Measurements from ENCODE around the gene LHX8.

LHX8 gene

DNA sequence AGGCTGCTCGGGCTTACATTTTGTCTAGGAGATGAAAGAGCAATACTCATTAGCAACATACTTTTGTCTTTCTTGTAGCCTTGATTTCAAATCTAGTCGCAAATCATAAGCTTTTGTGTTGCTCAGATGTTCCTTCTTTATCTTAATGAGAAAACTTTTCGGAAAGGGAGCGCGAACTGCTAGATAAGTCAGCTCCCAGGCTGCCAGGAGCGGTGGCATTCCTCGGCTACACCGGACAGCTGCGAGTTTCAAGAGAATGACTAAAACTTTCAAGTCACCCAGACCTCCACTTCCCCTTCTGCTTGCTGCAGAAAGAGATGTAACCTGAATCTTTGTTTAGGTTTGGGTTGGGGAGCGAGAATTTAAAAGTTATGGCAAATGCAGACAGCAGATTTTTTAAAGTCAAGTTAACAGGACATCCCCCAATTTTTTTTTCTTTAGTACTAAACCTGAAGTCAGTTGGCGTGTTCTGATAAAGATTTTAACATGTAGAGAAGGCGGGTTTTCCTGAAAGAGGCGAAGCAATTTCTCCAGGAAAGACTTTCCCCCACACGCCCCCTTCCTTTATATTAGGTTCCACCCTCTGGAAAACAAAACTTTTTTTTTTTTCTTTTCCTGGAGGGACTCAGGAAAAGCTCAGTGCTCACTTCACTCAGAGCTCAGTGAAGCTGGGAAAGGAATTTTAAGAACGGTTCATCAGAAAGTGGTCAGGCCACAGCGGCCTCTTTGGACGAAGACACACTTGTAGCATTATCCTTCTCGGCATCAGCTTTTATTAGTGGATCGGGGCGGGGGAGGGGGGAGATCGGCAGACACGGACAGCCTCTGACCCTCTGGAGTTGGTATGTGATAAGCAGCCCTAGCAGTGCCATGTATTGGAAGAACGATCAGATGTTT, at the start of gene LHX8:
Gene LHX8, plus strand, starts transcription at position 639 of the 897 bp plus-strand sequence. CDS start 2,227 bp downstream, outside the sequence.
- TF ChIP-seq NFRKB (IDR thresholded peaks at IDR 0.05) (no peak), ARNT (IDR thresholded peaks at IDR 0.05) (no peak), BHLHE40 (IDR thresholded peaks at IDR 0.05; ENCODE audit: borderline replicate concordance) (no peak), FOXK2 (IDR thresholded peaks at IDR 0.05) (no peak)
- ChIA-PET POLR2A (interaction anchor here (0.6 to 2.2 kb wide), 4 partner anchors 14 to 170 kb away, joined by 4 to 7 read pairs (median 6); no protein-coding TSS in a partner anchor), CTCF (interaction anchor here (0.6 kb wide), 1 partner anchor 362 kb away, joined by 6 read pairs; no protein-coding TSS in a partner anchor)
- peak; percentile 52 for DNase-seq (ENCODE audit: extremely low spot score)

DNA sequence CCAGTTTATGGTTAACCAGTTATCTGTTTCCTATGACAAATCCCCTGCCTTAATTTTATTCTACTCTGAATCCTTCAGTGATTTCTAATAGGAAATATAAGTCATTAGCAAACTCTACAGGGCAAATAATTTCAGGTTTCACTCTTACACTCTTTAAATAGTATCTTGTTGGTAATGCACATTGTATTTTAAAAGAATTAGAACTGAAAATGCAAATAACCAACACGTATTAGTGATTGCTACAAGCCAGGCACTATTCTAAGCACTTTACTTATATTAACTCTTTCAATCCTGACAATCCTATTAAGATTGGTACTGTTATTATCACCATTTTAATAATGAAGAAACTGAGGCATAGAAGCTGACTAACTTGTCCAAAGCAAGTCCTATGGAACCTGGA, 48.3 kb upstream of the LHX8 start:
- ChIA-PET CTCF (no interaction called here), POLR2A (no interaction called here)
- TF ChIP-seq FOXK2 (IDR thresholded peaks at IDR 0.05) (no peak), LEF1 (IDR thresholded peaks at IDR 0.05; ENCODE audit: borderline replicate concordance) (no peak), SP1 (IDR thresholded peaks at IDR 0.05) (no peak), TARDBP (IDR thresholded peaks at IDR 0.05) (no peak), BHLHE40 (IDR thresholded peaks at IDR 0.05; ENCODE audit: borderline replicate concordance) (no peak), ELF4 (IDR thresholded peaks at IDR 0.05) (no peak), CTBP1 (IDR thresholded peaks at IDR 0.05; ENCODE audit: borderline replicate concordance) (no peak), SUZ12 (IDR thresholded peaks at IDR 0.05) (no peak), NFRKB (IDR thresholded peaks at IDR 0.05) (no peak), FOXM1 (IDR thresholded peaks at IDR 0.05; ENCODE audit: borderline replicate concordance) (no peak), HDGF (IDR thresholded peaks at IDR 0.05; ENCODE audit: borderline replicate concordance) (no peak), ARNT (IDR thresholded peaks at IDR 0.05) (no peak), L3MBTL2 (conservative IDR thresholded peaks at IDR 0.05) (no peak), FOXA1 (IDR thresholded peaks at IDR 0.05) (no peak), ZNF384 (IDR thresholded peaks at IDR 0.05) (no peak)
- TF ChIP-seq, protein P1, sequence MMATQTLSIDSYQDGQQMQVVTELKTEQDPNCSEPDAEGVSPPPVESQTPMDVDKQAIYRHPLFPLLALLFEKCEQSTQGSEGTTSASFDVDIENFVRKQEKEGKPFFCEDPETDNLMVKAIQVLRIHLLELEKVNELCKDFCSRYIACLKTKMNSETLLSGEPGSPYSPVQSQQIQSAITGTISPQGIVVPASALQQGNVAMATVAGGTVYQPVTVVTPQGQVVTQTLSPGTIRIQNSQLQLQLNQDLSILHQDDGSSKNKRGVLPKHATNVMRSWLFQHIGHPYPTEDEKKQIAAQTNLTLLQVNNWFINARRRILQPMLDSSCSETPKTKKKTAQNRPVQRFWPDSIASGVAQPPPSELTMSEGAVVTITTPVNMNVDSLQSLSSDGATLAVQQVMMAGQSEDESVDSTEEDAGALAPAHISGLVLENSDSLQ (IDR thresholded peaks at IDR 0.05), result no peak
- DNase-seq (ENCODE audit: extremely low spot score), result no peak

DNA sequence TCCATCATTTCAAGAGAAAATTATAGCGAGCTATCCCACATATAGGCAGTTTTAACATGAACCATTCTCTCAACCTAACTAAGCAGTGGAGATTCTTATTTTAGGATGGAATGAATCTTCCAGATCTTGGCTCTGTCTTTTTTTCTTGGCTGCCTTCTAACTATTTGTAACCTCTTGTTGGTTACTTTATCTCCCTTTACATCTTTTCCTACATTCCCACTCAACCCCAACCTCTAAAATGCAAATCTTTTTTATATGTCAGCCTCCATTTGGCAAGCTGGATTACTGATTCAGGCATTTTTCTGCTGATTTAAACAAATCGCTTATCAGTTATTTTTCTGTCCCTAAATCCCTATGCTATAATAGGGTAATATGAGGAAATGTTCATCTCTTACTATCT, 46.9 kb upstream of the LHX8 start:
- POLR2A ChIA-PET, result no interaction called here
- no peak for TF ChIP-seq FOXA1 (IDR thresholded peaks at IDR 0.05)
- TF ChIP-seq FOXM1 (IDR thresholded peaks at IDR 0.05; ENCODE audit: borderline replicate concordance), result no peak
- no peak for TF ChIP-seq LEF1 (IDR thresholded peaks at IDR 0.05; ENCODE audit: borderline replicate concordance)
- TF ChIP-seq BHLHE40 (IDR thresholded peaks at IDR 0.05; ENCODE audit: borderline replicate concordance), result no peak
- no peak for TF ChIP-seq CTBP1 (IDR thresholded peaks at IDR 0.05; ENCODE audit: borderline replicate concordance)
- TF ChIP-seq FOXK2 (IDR thresholded peaks at IDR 0.05), result no peak
- TF ChIP-seq SUZ12 (IDR thresholded peaks at IDR 0.05), result no peak
- no peak for TF ChIP-seq ZNF384 (IDR thresholded peaks at IDR 0.05)
- no peak for TF ChIP-seq SP1 (IDR thresholded peaks at IDR 0.05)
- TF ChIP-seq ARNT (IDR thresholded peaks at IDR 0.05), result no peak
- no peak for TF ChIP-seq NFRKB (IDR thresholded peaks at IDR 0.05)
- TF ChIP-seq, protein P1 (IDR thresholded peaks at IDR 0.05), result no peak
- no peak for TF ChIP-seq L3MBTL2 (conservative IDR thresholded peaks at IDR 0.05)
- TF ChIP-seq HDGF (IDR thresholded peaks at IDR 0.05; ENCODE audit: borderline replicate concordance), result no peak
- TF ChIP-seq ELF4 (IDR thresholded peaks at IDR 0.05), result no peak

DNA sequence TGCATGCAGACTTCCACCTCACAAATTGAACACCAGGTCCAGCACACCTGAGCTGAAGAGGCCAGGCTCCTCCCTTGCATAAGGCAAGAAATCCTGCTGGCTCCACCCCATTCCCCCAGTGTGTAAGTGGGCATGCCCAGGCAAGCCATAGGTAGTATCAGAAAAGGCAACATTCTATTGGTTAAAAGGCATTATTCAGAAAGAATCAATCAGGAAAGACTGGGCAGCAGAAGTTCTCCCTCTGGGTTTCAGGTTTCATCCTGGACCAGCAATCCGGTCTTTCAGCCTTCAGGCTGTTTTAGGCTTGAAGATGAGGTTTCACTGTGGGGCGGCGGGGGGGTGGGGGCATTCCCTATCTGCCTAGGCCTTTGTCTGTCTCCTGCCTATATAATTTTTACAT, 42.0 kb upstream of the LHX8 start:
- ChIA-PET POLR2A (no interaction called here), CTCF (no interaction called here)
- TF ChIP-seq, protein P1 (IDR thresholded peaks at IDR 0.05), result no peak; the same call in 1 of the 2 replicates
- TF ChIP-seq L3MBTL2 (conservative IDR thresholded peaks at IDR 0.05) (no peak), TARDBP (IDR thresholded peaks at IDR 0.05) (no peak), HDGF (IDR thresholded peaks at IDR 0.05; ENCODE audit: borderline replicate concordance) (no peak), BHLHE40 (IDR thresholded peaks at IDR 0.05; ENCODE audit: borderline replicate concordance) (no peak), FOXA1 (IDR thresholded peaks at IDR 0.05) (no peak), ELF4 (IDR thresholded peaks at IDR 0.05) (no peak), NFRKB (IDR thresholded peaks at IDR 0.05) (no peak), CTBP1 (IDR thresholded peaks at IDR 0.05; ENCODE audit: borderline replicate concordance) (no peak), FOXM1 (IDR thresholded peaks at IDR 0.05; ENCODE audit: borderline replicate concordance) (no peak), FOXK2 (IDR thresholded peaks at IDR 0.05) (no peak), SUZ12 (IDR thresholded peaks at IDR 0.05) (no peak), LEF1 (IDR thresholded peaks at IDR 0.05; ENCODE audit: borderline replicate concordance) (no peak)
- DNase-seq (ENCODE audit: extremely low spot score), result no peak

More for the DNA sequence above, 46.9 kb upstream of the LHX8 start:
- CTCF ChIA-PET, result no interaction called here
- no peak for DNase-seq (ENCODE audit: extremely low spot score)

DNA sequence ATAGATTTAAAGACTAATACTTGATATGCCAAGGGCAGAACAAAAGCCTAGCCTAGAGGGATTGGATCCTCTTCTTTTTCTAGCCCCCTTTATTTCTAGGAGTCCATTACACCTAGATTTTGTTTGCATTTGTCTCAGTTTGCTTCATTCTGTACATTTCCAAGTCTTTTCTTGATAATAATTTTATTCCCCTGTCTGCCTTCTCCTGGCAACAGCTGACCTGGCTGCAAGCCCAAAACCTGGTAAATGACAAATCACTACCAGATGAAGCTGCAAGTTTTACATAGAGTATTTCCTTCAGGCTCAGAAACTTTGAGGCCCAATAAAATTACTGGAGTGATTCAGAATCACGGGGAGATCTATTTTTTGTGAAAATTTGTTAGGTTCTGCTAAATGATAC, 36.5 kb upstream of the LHX8 start:
- no peak for DNase-seq (ENCODE audit: extremely low spot score)
- no peak for TF ChIP-seq FOXK2 (IDR thresholded peaks at IDR 0.05)
- no peak for TF ChIP-seq L3MBTL2 (conservative IDR thresholded peaks at IDR 0.05)
- TF ChIP-seq ZNF384 (IDR thresholded peaks at IDR 0.05), result no peak
- no peak for TF ChIP-seq LEF1 (IDR thresholded peaks at IDR 0.05; ENCODE audit: borderline replicate concordance)
- TF ChIP-seq CTBP1 (IDR thresholded peaks at IDR 0.05; ENCODE audit: borderline replicate concordance), result no peak
- TF ChIP-seq FOXA1 (IDR thresholded peaks at IDR 0.05), result no peak
- no peak for TF ChIP-seq SP1 (IDR thresholded peaks at IDR 0.05)
- no peak for TF ChIP-seq NFRKB (IDR thresholded peaks at IDR 0.05)
- TF ChIP-seq TARDBP (IDR thresholded peaks at IDR 0.05), result no peak
- no peak for TF ChIP-seq ARNT (IDR thresholded peaks at IDR 0.05)
- TF ChIP-seq, protein P1 (IDR thresholded peaks at IDR 0.05), result no peak
- no peak for TF ChIP-seq HDGF (IDR thresholded peaks at IDR 0.05; ENCODE audit: borderline replicate concordance)
- no peak for TF ChIP-seq ELF4 (IDR thresholded peaks at IDR 0.05)
- no peak for TF ChIP-seq BHLHE40 (IDR thresholded peaks at IDR 0.05; ENCODE audit: borderline replicate concordance)
- no peak for TF ChIP-seq SUZ12 (IDR thresholded peaks at IDR 0.05)
- TF ChIP-seq FOXM1 (IDR thresholded peaks at IDR 0.05; ENCODE audit: borderline replicate concordance), result no peak
- ChIA-PET CTCF (no interaction called here), POLR2A (no interaction called here)
